GM10847 (cell line): ENCODE data around the gene PAXX.

Source experiments
- POLR2A ChIP-seq: IDR thresholded peaks from 2 replicates; pipeline ENCODE4 v1.6.1; 2011; ENCODE audit not compliant: insufficient read length; ENCODE audit errors: extremely low read depth

Gene PAXX

DNA sequence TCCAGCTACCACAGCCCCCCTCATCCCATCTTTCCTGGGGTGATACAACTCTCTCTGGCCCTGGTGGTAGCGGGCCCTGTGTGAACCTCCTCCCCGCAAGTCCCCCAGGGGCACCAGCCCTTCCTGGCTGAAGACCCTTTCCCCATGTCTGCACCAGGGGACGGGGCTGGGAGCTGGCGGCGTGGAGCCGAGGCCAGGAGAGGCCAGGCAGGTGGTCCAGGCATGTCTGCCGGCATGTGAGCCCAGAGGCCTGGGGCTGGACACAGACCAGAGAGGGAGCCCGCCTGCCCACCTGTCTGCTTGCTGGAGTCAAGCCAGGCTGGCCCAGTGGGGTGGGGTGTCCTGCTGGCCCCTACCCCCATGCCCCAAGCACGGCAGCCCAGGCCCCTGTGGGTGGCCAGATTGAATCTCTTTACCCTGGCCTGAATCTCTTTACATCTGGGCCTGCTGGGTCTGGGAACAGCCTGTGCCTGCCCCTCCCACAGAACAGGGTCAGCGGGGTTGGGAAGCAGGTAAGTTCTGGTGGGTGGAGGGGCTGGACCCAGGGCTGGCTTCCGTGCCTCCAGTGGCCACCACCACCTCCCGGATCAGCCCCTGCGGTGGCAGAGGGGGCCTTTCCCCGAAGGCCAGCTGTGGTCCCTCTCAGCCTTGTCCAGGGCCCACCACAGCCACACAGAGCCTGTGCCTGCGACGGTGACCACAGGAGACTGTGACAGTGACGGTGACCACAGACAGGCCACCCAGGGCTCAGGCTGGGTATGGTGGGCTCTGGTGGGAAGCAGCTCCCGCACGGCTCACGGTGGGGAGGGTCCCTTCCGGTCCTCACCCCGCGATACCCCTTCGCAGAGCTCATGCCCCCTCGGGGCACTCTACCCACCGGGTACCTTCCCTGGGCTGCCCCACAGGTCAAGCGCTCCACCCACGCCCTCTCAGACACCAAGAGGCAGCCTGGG, 33.0 kb upstream of the PAXX start:
- TF ChIP-seq POLR2A: no peak

DNA sequence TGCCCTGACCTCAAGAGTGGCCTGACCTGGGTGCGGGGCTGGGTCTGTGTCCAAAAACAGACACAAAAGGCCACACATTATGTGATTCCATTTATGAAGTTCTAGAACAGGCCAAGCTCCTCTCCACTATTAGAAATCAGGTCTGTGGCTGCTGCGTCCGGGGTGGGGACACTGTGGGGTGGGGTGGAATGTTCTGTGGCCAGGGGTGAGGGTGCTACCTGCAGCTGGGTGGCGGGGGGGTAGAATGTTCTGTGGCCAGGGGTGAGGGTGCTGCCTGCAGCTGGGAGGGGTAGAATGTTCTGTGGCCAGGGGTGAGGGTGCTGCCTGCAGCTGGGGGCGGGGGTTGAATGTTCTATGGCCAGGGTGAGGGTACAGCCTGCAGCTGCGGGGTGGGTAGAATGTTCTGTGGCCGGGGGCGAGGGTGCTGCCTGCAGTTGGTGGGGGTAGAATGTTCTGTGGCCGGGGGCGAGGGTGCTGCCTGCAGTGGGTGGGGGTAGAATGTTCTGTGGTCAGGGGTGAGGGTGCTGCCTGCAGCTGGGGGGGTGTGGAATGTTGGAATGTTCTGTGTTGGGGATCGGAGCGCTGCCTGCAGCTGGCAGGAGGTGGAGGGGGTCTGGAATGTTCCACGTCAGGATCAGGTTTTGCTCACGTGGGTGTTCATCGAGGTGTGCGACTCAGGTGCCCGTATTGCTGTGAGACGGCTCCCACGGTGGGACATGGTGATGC, 31.8 kb upstream of the PAXX start:
- TF ChIP-seq POLR2A: no peak

DNA sequence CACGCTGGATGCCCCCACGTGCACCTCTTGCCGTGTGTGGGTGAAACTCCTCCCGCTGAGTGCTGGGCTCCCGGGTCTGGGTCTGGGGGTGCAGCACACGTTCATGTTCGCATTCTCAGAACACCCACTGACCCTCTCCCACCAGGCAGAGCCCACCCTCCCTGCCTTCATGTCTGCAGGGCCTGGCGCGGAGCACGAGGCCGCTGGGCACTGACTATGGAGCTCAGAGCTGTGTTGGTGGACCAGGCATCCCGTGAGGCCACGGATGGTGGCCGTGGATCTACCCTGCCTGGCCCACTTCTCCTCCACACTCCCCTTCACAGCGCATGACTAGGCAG, 31.3 kb upstream of the PAXX start:
- TF ChIP-seq POLR2A: no peak

DNA sequence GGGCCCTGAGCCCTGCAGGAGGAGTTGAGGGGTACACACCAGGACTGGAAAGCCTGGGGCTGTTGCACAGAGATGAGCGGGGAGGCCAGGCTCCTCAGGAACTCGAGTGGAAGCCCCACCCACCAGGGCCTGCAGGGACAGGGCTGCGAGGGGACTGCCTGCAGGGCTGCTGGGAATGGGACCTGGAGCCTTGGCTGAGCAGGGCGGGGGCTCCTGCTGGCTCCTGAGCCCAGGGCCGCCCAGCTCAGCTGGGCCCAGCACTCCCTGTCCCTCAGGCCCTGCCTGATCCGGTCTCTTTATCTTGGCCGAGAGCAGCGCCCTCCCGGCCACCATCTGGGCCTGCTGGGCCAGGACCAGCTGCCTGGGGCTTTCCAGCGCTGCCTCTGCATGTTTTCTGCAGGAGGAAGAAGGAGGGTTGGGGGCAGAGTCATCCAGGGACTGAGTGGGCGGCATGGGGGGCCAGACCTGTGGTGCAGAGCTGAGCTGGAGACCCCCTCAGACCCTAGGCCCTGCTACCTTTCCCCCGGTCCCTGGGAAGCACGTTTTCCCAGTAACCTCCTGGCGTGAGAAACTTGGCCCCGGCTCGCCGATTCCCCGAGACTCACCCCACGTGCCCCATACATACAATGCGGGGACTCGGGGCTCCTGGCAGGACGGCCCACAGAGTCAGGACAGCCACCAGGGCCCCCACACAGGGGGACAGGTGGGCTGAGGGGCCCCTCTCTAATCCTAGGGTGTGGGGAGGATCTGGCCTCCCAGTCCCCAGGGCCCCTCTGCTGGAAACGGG, 30.8 kb upstream of the PAXX start:
- no peak for TF ChIP-seq POLR2A

DNA sequence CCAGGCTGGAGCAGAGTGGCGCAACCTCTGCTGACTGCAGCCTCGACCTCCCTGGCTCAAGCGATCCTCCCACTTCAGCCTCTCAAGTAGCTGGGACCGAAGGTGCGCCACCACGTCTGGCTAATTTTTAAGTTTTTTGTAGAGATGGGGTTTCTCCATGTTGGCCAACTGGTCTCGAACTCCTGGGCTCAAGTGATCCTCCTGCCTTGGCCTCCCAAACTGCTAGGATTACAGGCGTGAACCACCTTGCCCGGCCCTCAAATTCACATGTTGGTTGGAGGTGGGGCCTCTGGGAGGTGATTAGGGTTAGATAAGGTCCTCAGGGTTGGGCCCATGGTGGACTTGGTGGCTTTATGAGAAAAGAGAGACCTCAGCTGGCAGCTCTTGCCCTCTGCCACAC, 30.1 kb upstream of the PAXX start:
- no peak for TF ChIP-seq POLR2A

DNA sequence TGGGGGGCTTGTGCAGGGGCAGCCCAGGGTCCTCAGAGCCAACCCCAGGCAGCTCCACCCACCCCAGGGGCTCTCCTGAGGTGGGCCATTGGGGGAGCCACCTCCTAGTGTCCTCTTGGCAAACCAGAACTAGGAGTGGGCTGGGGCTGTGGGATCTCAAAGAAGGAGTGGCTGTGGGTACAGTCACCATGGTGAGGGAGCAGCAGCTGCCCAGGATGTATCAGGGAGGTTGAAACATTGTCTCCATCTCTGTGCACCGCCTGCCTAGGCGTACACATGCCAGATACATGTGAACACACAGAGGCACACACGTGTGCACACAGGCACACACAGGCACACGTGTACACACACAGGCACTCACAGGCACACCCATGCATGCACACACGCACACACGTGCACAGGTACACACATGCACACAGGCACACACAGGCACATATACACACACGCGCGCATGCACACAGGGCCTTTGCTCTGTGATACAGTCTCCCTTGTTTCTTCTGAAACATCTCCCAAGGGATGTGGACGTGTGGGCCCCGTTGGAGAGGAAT, 29.4 kb upstream of the PAXX start:
- TF ChIP-seq POLR2A: no peak

DNA sequence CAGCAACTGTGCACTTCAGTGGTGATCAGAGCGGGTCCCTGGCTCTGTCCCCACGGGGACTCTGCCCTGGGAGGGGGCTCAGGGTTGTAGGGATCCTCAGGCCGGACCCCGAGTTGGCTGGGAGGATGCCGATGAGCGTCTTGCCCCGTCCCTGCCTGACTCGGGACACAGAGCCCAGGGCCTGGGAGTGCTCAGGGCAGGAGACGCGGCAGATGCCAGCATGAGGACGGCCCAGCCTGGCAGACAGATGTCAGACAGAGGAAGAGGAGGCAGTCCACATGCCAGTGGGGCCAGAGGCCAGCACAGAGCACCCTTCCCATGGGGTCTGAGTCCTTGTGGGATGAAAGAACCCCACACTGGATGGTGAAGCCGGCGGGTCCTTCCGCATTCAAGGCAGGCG, 28.9 kb upstream of the PAXX start:
- TF ChIP-seq POLR2A: no peak

DNA sequence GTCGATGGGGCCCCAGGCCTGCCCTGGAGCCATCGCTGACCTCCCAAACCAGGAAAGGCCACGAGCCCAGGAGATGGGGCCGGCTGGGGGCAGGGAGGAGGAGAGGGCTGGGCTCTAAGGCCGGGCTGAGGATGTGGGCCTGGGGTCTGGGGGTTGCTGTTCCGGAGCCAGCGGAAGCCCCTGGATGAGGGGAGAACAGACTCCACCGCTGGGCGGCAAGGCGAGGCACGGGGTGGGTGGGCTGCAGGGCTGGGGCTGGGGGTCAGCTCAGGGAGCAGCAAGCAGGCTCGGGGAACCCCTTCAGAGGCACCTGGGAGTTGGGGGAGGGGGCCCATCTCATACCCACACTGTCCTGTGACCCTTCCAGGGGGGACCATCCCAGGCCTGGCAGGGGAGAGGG, 28.5 kb upstream of the PAXX start:
- TF ChIP-seq POLR2A: no peak

DNA sequence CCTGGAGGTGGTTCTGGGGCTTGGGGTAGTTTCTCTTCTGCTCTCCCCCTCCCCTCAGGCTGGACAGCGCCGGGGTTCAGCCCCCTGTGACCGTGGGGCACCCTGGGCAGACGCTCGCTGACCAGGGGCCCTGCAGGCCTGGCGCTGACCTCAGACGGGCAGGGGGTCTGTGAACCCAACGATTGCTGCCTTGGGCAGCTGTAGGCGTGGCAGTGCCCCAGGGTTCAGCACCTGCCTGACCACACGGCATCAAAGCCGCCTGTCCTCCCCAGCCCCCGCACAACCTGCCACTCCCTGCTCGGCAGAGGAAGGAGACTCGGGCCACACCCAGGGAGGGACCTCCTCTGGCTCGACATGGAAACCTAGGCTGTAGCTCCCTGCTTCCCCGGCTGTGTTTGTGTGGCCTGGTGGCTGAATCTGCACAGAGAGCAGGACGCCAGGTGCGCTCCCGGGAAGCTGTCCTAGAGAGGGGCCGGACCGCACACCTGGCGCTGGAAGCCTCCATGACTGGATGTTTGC, 28.0 kb upstream of the PAXX start:
- TF ChIP-seq POLR2A: no peak

DNA sequence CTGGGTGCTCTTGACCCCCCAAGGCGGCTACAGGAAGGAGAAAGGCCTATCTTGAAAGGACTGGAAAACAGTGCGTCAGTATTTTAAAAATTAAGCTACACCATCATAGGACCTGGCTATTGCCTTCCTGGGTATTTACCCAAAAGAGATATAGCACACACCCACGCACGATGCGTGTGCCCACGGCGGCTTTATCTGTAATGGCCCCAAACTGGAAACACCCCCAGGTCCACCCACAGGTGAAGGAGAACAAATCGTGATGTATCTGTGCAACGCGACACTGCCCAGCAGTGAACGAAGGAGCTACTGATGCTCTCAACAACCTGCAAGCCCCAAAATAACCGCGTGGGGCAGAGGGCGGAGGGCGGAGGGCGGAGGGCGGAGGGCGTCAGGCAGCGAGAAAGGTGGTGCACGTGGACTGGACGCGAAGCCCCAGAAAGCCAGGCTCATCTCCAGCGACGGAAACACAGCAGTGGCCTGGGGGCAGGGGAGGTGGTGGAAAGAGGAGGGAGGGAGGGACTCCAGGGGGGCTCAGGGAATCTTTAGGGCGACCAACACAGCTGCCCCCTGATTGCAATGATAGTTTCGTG, 27.3 kb upstream of the PAXX start:
- TF ChIP-seq POLR2A: no peak

DNA sequence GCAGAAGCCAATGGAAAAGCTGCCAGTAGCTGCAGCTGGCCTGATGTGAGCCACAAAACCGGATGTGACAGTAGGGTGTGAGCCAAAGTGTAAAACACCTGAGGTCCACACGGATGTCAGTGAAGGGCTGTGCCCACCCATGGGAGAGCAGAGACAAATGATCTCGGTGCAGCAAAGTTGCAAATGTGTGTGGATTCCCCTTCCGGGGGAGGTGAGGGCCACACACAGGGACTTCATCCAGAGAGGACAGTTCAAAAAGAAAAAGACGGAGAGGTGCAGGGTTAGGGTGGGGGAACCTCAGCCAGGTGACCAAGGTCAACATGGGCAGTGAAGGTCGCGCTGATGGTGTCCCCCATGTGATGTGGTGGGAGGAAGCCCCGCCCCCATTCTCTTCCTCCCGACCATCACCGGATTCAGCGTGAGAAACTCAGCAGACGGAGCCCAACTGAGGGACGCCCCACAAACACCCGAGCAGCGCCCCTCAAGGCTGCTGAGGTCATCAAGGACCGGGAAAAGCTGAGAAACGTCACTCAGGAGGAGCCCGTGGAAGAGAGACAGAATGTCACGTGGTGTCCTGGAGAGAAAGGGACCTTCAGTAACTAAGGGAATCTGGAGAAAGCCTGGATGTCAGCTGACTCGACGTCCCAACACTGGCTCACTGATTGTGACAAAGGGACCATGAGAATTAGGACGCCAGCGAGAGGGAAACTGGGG, 26.3 kb upstream of the PAXX start:
- no peak for TF ChIP-seq POLR2A

DNA sequence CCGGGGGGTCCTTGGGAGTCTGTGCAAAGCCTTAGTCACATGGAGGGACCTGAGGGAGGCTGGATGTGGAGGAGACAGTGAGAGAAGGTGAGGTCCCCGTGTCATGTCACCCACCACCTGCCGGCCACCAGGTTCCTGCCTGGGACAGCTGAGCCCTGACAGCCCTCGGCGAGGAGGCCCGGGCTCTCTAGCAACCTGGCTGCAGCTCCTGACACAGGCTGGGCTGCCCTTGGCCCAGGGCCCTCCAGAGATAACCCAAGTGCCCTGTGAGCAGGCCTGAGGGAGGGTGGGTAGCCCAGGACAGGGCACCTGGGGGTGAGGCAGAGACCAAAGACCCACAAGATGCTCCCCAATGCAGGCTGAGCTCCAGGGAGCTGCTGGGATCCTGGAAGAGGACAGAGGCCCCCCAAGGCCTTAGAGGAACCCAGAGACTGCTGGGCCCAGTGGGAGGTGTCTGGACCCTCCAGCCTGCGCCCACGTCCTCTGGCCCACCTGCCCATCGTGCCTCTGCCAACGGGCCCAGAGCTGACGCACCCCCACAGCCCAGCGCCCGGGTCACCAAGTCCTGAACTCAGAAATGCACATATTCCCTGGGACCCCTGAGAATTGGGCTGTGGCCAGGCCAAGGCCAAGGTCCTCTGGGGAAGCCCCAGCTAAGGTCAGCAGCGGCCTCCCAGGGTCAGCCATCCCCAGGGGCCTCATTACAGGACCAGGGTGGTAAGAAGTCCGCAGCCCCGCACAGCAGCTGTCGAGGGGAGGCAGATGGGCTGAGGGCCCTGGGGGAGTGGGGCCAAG, 23.7 kb upstream of the PAXX start:
- no peak for TF ChIP-seq POLR2A

DNA sequence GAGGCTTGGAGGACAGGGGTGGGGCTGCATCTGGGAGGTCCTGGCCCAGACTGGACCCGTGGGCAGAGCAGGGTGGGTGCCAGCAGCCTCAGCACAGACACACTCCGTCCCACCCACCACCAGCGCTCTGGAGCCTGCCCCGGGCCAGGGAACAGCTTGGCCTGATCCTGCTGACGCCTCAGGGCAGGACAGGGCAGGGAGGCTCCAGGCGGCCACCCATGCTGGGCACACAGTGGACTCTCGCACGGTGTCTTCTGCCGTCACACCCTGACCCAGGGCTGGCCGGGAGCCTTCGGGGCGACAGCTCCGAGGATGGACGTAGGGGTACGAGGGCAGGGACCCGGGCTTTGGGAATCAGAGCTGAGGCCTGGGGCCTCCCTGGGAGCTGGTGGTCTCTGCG, 23.1 kb upstream of the PAXX start:
- TF ChIP-seq POLR2A: no peak
